Epithelial cell of esophagus (primary cell): ENCODE measurements around the gene APLP1.
A peak's percentile ranks its signal among the peaks of the same experiment; 100 is the strongest.

Source experiments
- DNase-seq: peaks from one replicate; pipeline ENCODE4 v3.0.0; 2010; ENCODE audit warnings: low read depth
- H3K4me3 ChIP-seq: 2 replicates; pipeline ENCODE4 v1.5.1; 2011; ENCODE audit warnings: mild to moderate bottlenecking, low read length, control low read depth
- TF ChIP-seq, protein P1 (sequence below): IDR thresholded peaks from 2 replicates; pipeline ENCODE4 v1.5.1; 2011; ENCODE audit warnings: low read depth, mild to moderate bottlenecking, low read length, control low read depth, inconsistent platforms; ENCODE audit not compliant: insufficient read depth; ENCODE audit errors: missing control alignments

APLP1 gene

GRCh38 chr19:35856546-35857149 lies 11.7 kb upstream of the APLP1 start, which contains the start of gene KIRREL2:
TSS of gene KIRREL2 (plus strand) at chr19:35856911. CDS start at chr19:35857120, 209 bp downstream.
- H3K4me3 ChIP-seq: peak within 1 kb of the TSS; percentile 31
- TF ChIP-seq, protein P1, sequence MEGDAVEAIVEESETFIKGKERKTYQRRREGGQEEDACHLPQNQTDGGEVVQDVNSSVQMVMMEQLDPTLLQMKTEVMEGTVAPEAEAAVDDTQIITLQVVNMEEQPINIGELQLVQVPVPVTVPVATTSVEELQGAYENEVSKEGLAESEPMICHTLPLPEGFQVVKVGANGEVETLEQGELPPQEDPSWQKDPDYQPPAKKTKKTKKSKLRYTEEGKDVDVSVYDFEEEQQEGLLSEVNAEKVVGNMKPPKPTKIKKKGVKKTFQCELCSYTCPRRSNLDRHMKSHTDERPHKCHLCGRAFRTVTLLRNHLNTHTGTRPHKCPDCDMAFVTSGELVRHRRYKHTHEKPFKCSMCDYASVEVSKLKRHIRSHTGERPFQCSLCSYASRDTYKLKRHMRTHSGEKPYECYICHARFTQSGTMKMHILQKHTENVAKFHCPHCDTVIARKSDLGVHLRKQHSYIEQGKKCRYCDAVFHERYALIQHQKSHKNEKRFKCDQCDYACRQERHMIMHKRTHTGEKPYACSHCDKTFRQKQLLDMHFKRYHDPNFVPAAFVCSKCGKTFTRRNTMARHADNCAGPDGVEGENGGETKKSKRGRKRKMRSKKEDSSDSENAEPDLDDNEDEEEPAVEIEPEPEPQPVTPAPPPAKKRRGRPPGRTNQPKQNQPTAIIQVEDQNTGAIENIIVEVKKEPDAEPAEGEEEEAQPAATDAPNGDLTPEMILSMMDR: no peak
- no peak for DNase-seq

DNA sequence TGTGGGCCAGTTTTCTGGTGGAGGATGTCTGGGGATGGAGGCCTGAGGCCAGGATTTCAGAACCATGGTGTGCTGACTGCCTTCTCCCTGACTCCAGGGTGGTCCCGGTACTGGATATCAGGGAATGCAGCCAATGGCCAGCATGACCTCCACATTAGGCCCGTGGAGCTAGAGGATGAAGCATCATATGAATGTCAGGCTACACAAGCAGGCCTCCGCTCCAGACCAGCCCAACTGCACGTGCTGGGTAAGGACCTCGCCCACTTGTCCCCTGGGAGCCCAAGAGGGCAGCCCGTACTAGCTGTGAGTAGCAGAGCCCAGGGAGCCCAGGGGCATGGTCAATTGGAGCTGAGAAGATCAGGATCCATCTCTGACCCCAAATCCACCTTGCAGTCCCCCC lies 10.1 kb upstream of the APLP1 start:
- DNase-seq: no peak
- TF ChIP-seq, protein P1: no peak
- H3K4me3 ChIP-seq: no peak overlapping the region

DNA sequence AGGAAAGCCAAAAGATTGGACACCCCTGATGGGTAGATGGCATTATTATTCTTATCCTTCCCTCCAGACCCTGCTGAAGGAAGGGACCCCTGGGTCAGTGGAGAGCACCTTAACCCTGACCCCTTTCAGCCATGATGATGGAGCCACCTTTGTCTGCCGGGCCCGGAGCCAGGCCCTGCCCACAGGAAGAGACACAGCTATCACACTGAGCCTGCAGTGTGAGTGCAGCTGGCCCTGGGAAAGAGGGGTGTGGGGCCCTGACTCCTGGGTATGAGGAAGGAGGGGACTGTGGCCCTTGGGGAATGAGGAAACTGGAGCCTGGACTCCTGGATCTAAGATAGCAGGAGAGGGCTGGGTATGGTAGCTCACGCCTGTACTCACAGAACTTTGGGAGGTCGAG lies 9.0 kb upstream of the APLP1 start:
- H3K4me3 ChIP-seq: no peak overlapping the region
- TF ChIP-seq, protein P1: no peak
- DNase-seq: no peak

DNA sequence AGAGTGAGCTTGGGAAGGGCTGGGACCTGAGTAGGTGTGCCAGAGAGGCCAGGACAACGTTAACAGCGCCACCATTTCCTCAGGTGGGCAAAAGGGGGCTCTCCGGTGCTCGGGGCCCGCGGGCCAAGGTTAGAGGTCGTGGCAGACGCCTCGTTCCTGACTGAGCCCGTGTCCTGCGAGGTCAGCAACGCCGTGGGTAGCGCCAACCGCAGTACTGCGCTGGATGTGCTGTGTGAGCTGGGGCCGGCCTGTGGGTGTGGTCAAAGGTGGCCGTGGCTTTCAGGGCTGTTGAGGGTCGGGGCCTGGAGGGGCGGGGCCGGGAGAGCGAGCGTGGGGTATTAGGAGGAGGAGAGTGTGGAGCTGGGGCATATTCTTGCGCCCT lies 7.9 kb upstream of the APLP1 start:
- TF ChIP-seq, protein P1: no peak
- DNase-seq: no peak
- H3K4me3 ChIP-seq: no peak overlapping the region

- DNase-seq: no peak
- TF ChIP-seq, protein P1: no peak
- no peak overlapping the region for H3K4me3 ChIP-seq
Measured at GRCh38 chr19:35860818-35861639, 7.3 kb upstream of the APLP1 start.

- TF ChIP-seq, protein P1: no peak
- no peak for DNase-seq
Measured at GRCh38 chr19:35861640-35862160, 6.7 kb upstream of the APLP1 start.

More at GRCh38 chr19:35861640-35862160, 6.7 kb upstream of the APLP1 start:
- no peak overlapping the region for H3K4me3 ChIP-seq
